CD4-positive, alpha-beta T cell treated with Interleukin-10 for 1 hour (primary cell): ENCODE data around the gene SPACA6.
A peak's percentile ranks its signal among the peaks of the same experiment; 100 is the strongest.

Experiments used
- DNase-seq: peaks from one replicate; pipeline ENCODE4 v3.0.0-alpha.2; 2020

Gene SPACA6

GRCh38 chr19:51689751-51690453 lies 3.2 kb upstream of the SPACA6 start:
- peak; percentile 22 for DNase-seq

DNA sequence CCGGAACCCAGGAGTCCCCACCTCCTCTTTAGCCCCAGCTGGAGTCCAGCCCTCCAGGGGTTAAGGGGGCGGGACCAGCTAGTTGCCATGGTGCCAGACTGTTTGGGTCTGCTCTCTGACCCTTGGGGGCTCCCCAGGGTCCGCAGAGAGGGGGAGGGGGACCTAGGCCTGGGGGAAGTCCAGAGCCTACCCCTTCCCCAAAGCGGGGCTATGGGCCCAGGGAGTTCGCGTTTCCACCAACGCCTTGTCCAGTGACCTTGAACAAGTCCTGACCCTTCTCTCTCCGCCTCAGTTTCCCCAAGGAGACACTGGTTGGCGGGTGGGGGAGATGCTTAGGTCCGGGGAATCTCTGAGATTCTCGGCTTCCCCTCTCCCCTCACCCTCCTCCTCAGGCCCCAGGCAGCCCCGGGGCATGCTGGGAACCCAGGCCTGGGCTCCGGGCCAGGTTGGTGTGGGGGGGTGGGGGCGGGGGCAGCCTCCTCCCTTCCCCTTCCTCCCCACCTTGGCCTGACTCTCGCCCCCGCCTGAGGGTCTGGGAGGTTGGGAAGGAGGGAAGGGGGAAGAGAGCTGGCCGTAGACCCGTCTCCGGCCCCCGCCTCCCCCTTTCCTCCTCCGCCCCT lies 2.6 kb upstream of the SPACA6 start:
- DNase-seq, result peak; percentile 87

DNA sequence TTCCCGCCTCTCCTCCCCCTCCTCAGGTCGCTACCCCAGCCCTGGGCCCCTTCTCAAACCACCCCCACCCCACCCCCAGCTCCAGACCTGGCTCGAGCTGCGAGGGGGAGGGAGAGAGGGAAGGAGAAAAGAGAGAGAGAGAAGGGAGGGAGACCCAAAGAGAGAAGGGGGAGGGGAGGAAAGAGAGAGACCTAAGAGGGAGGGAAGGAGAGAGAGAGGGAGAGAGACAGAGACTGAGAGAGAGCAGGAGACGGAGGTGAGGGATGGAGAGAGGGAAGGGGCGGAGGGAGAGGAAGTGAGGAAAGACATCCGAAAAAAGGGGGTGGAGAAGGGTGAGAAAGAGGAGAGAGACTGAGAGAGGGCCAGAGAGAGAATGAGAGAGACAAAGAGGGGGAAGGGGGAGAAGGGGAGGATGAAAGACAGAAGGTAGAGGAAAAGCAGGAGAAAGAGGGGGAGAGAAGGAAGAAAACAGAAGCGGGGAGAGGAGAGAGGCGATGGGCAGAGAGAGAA lies 2.0 kb upstream of the SPACA6 start:
- DNase-seq, result peak; percentile 15

GRCh38 chr19:51691584-51692428 lies 1.3 kb upstream of the SPACA6 start:
- no peak for DNase-seq

DNA sequence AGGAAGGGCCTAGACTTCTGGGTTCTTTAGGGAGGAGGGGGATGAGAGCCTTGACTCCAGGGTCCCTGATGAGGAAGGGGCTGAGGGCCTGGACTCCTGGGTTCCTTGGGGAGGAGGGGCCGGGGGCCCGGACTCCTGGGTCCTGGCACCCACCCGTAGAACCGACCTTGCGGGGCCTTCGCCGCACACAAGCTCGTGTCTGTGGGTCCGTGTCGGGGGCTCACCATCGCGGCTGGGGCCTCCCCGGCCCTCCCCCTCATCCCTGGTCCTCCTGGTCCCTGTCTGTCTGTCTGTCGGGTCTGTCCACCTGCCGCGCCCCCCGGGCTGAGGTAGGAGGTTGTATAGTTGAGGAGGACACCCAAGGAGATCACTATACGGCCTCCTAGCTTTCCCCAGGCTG lies 662 bp upstream of the SPACA6 start:
- no peak for DNase-seq

- DNase-seq, result no peak
Measured at GRCh38 chr19:51693819-51694218, 689 bp downstream of the SPACA6 start.

- no peak for DNase-seq
Measured at GRCh38 chr19:51694318-51695085, 1.4 kb downstream of the SPACA6 start.

- no peak for DNase-seq
Measured at GRCh38 chr19:51695088-51695487, 2.0 kb downstream of the SPACA6 start.

DNA sequence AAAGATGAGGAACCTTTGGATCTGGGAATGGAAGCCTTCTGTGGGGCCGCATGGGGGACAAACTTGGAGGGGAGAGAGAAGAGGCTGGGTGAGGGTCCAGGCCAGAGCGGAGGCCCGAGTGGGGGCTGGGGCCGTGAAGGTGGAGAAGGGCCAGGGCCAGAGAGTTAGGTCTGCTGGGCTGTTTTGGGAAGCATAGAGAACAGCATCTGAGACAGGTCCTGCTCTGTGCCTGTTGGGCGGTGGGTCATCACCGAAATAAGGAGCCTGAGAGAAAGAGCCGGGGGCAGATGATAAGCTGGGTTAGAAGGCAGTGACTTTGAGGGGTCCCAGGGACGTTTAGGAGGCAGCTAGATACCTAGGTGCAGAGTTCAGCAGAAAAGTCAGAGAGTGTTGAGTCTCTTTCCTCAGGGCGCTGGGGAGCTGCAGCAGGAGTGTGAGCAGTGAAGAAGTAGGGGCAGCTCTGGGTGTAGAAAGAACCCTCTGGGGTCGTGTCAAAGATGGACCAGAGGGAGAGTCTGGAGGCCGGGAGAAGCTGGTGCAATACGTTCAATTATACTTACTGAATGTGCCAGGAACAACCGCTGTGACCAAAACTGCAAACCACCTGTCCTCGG lies 2.7 kb downstream of the SPACA6 start:
- DNase-seq, result no peak

DNA sequence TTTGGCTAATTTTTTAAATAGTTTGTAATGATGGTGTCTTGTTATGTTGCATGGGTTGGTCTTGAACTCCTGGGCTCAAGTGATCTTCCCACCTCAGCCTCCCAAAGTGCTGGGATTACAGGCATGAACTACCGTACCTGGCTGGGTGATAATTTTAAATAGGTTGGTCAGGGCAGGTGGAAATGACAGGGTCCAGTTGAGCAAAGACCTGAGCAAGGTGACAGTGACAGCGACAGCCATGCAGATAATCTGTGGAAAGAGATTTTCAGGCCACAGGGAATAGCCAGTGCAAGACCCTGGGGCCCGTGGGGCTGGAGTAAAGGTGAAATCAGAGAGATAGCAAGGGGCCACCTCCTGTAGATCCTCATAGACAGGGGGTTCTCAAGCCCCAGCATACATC lies 3.5 kb downstream of the SPACA6 start:
- DNase-seq, result no peak

- DNase-seq, result no peak
Measured at GRCh38 chr19:51697169-51697776, 4.1 kb downstream of the SPACA6 start.

DNA sequence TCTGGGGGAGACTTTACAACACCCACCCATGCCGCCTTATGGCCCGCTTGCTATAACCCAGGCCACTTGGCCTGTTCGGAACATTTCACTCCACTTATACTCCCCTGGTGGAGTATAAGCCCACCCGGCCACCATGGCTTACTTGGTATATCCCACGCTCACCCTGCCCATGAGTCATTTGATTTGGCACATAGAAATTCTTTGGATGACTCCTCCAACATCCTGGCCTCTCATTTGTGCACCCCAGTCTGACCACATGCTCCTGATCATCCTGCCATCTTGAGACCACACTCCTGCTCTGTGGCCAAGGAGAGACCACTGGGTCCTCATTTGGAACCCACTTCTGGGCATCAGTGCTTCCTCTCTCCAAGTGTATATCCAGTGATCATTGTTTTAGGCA lies 5.2 kb downstream of the SPACA6 start:
- DNase-seq, result no peak

GRCh38 chr19:51699170-51699569 lies 6.0 kb downstream of the SPACA6 start:
- DNase-seq, result no peak

DNA sequence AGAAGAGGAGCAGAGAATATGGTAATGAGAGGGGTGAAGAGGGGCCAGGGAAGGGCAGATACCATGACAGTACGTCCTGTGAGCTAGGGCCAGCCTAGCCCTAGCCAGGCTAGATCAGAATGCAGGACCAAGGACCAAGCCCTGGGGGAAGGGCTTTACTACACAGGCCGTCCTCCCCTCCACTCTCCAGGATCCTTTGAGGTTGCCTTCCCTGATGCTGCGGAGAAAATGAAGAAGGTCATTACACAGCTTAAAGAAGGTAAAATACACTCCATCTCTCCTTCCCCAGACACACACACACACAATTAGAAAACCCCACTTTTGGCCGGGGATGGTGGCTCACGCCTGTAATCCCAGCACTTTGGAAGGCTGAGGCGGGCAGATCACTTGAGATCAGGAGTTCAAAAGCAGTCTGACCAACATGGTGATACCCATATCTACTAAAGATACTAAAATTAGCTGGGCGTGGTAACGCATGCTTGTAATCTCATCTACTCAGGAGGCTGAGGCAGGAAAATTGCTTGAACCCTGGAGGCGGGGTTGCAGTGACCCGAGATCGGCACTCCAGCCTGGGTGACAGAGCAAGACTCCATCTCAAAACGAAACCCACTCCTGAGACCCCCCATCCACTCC lies 8.5 kb downstream of the SPACA6 start:
- no peak for DNase-seq

DNA sequence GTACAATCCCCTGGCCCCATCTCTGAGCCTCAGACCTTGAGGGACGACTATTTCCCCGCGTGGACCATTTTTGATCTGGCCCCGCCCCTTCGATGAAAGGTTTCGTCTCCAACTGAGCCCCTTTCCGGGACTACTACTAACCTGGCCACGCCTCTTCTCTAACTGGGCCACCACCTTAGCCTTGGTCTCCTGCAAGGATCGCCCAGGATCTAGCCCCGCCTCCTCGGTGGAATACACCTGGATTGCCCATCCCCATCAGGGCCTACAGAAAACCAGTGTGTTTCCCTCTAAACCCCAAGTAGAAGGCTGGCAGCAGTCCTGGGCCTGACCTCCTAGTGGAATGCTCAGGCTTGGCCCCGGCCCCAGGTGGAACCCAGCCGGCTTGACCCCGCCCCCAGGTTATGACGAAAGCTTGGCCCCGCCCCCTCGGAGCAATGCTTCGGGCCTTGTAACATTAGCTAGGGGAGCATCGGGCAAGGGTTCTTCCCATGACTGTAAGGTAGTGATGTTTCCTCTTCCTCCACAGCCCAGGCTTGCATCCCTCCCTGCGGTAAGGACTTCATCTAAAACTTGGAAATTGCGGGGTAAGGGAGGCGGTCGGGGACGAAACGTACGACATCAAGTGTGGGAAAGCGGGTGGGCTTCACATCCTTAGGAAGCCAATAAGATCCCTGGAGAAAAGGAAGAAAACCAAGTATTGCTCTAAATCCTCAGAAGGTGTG lies 9.1 kb downstream of the SPACA6 start:
- peak; percentile 58 for DNase-seq

DNA sequence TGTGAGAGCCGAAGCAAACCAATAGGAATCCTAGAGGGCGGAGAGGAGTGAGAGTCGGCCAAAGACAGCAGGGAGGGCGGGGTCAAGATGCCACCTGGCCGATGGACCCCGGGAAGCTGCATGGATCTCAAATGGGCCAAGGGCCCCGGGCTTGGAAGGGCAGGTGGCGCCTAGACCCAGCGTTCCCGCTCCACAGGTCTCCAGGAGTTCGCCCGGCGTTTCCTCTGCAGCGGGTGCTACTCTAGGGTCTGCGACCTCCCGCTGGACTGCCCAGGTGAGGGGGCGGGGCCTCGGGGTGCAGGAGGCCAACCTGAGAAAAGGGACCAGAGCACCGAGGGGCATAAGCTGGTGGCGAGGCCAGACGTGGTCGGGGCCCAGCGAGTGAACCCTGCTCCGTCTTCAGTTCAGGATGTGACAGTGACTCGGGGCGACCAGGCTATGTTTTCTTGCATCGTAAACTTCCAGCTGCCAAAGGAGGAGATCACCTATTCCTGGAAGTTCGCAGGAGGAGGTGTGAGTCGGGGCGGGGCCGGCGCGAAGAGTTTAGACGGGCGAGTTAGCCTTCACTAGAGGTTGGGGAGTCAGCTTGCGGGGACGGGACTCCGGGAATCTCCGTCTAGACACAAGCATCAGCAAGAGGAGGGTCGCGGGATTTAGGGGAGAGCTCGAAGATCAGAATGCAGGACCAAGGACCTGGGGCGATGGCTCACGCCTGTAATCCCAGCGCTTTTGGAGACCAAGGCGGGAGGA lies 9.9 kb downstream of the SPACA6 start:
- peak; percentile 35 for DNase-seq

DNA sequence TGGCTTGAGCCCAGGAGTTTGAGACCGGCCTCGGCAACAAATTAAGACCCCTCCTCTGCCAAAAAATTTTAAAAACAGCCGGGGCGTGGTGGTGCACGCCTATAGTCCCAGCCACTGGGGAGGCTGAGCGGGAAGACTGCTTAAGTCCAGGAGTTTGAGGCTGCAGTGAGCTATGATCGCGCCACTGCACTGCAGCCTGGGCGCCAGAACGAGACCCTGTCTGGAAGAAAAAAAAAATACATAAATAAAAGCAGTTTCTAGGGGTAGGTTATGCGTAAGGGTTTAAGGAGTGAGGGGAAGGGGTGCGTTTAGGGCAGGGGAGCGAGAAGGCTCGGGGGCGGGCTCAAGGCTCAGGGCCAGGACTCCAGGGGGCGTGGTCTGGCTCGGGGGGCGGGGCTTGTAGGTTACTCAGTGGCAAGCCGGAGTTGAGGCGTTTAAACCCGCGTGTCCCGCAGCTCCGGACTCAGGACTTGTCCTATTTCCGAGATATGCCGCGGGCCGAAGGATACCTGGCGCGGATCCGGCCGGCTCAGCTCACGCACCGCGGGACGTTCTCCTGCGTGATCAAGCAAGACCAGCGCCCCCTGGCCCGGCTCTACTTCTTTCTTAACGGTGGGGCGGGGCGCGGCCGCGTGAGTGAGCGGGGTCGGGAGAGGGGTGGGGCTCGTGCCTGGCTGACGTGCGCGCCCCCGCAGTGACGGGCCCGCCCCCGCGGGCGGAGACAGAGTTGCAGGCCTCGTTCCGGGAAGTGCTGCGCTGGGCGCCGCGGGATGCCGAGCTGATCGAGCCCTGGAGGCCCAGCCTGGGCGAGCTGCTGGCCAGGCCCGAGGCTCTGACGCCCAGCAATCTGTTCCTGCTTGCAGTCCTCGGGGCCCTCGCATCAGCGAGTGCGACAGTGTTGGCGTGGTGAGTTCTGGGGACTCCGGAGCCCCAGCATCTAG lies 10.7 kb downstream of the SPACA6 start:
- peak; percentile 96 for DNase-seq

DNA sequence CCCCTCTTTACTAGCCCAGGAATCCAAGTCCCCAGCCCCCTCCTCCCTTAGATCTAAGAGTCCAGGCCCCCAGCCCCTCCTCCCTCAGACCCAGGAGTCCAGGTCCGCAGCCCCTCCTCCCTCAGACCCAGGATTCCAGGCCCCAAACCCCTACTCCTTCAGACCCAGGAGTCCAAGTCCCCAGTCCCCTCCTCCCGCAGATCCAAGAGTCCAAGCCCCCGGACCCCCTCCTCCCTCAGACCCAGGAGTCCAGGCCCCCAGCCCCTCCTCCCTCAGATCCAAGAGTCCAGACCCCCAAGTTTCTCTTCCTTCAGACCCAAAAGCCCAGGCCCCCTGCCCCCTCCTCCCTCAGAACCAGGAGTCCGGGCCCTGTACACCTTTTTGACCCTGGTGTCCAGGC lies 11.5 kb downstream of the SPACA6 start:
- no peak for DNase-seq

DNA sequence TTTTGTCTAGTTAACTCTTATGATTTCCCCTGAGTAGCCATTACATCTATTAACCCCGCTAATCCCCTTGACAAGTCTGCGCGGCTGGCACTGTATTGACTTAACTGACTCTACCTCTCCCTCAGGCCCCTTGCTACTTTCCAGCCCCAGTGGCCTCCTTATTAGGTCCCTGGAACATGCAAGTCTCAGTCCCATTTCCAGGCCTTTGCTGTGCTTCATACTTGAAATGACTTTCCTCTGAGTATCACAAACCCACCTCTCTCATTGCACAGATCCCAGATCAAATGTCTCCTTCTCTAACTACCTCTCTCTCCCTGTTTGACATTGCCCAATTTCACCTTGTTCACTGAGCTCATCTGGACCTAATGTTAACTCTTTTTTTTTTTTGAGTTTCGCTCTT lies 13.2 kb downstream of the SPACA6 start:
- no peak for DNase-seq
